Activated CD8-positive, alpha-beta memory T cell treated with anti-CD3 and anti-CD28 coated beads, Interleukin-2, amount 10 ng/mL, durations not matched to agents 7 days and 5 days (primary cell): ENCODE data around the gene SOHLH1. TPM values are rescaled to one million over a fixed set of nuclear protein-coding genes. Genes with fewer than 3 reads are reported as not detected.

ENCODE experiments used
- ATAC-seq: fragments of 150-1000 bp; cut with Tn5 transposase; one replicate; pipeline ENCODE4 v1.10.0; 2021; ENCODE audit warnings: moderate library complexity
- CTCF ChIA-PET: fragments of 350-600 bp; sonication (Branson Sonifier 250); formaldehyde crosslinking; loops from one replicate; lab custom pipeline; 2021; ENCODE audit warnings: antibody characterized with exemption; lab: Charles Lee
- DNase-seq: peaks from one replicate; pipeline ENCODE4 v3.0.0-alpha.2; 2020
- H3K27ac Mint-ChIP-seq: one replicate; pipeline ENCODE4 v1.8.0; 2021; ENCODE audit warnings: mild to moderate bottlenecking, mixed read lengths
- H3K27me3 Mint-ChIP-seq: one replicate; pipeline ENCODE4 v1.8.0; 2021; ENCODE audit warnings: mixed read lengths
- H3K36me3 Mint-ChIP-seq: one replicate; pipeline ENCODE4 v1.8.0; 2021; ENCODE audit warnings: mild to moderate bottlenecking, mixed read lengths
- H3K4me1 Mint-ChIP-seq: one replicate; pipeline ENCODE4 v1.8.0; 2021; ENCODE audit warnings: mixed read lengths
- H3K4me3 Mint-ChIP-seq: one replicate; pipeline ENCODE4 v1.8.0; 2021; ENCODE audit warnings: mild to moderate bottlenecking, moderate library complexity, mixed read lengths
- H3K9me3 Mint-ChIP-seq: one replicate; pipeline ENCODE4 v1.8.0; 2022; ENCODE audit warnings: low read depth, mixed read lengths
- total RNA-seq, 2 experiments: library from RNA; stranded (reverse); gene quantifications; one replicate each; pipeline ENCODE4 v1.2.3, GENCODE V29; 2021

SOHLH1 gene
- not detected for total RNA-seq

DNA sequence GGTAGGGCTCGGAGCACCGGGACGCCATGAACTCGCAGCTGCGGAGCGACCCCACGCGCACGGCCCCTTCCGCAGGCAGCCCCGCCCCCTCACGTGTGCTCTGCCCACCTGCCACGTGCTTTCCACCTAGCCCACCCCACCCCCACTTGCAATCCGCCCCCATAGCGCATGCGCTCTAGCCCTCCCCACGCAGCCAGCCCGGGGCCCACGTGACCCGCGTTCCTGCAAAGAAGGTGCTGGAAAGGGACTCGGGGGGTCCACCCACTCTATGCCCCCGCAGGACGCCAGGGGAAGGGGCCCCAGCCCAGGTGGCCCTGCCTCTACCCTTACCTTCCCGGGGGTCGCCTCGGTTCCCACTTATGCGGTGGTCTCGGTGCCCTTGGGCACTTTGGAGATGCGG, at the start of gene SOHLH1:
TSS of gene SOHLH1 (minus strand) at position 42 of the 400 bp plus-strand sequence. CDS start at position 28, 14 bp downstream.
- ATAC-seq (no peak), DNase-seq (no peak)
- H3K4me3 Mint-ChIP-seq, result no peak within 1 kb of the TSS
- H3K4me1 Mint-ChIP-seq, result no peaks in the 10 kb centered on the region
- H3K27me3 Mint-ChIP-seq, result no peaks in the 10 kb centered on the region
- H3K27ac Mint-ChIP-seq, result no peak within 1 kb of the TSS
- H3K9me3 Mint-ChIP-seq, result no peaks in the 10 kb centered on the region
- CTCF ChIA-PET, result no interaction called here
- H3K36me3 Mint-ChIP-seq, result no peaks in the 10 kb centered on the region

DNA sequence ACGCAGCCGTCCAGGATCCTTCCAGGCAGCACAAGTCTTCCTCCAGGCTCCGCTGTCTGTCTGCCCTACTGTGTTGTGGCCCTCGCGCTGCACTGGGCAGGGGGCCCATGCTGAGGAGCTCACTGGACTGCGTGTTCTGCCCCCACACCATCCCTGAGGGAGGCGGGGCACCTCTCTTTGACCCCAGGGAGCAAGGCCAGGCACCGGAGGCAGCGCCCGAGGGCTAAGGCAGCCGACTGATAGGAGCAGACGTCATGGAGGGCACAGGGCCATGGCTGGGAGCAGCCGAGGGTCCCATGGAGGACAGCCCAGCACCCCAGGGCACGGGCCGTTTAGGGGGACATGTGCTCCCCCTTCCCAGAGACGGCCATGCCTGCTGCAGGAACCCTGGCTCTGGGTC, 49.4 kb upstream of the SOHLH1 start:
- no peak for ATAC-seq
- H3K4me3 Mint-ChIP-seq, result no peak overlapping the region
- no peaks in the 10 kb centered on the region for H3K27me3 Mint-ChIP-seq
- H3K36me3 Mint-ChIP-seq, result no peaks in the 10 kb centered on the region
- DNase-seq, result no peak
- no peaks in the 10 kb centered on the region for H3K9me3 Mint-ChIP-seq
- no peak overlapping the region for H3K27ac Mint-ChIP-seq
- CTCF ChIA-PET, result no interaction called here
- H3K4me1 Mint-ChIP-seq, result no peaks in the 10 kb centered on the region

DNA sequence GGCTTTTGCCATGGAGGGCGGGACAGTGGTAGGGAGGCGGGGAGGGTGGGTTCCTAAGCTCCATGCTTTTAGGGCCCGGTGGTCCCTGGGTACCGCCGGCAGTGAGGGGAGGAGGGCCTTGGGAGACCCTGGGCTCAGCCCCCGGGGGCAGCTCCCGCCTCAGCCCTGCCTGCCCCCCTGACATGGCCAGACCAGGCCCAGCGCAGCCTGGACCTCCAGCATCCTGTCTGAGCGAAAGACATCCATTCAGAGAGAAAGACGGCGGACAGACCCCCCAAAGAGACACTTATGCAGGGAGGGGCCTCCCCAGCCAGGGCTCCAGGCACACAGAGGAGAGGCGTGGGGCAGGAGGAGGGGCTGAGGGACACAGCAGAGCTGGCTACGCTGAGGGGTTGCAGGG, 48.0 kb upstream of the SOHLH1 start:
- DNase-seq, result no peak
- Mint-ChIP-seq H3K4me1 (no peaks in the 10 kb centered on the region), H3K36me3 (no peaks in the 10 kb centered on the region), H3K27ac (no peak overlapping the region), H3K27me3 (no peaks in the 10 kb centered on the region), H3K4me3 (no peak overlapping the region), H3K9me3 (no peaks in the 10 kb centered on the region)
- no peak for ATAC-seq
- CTCF ChIA-PET, result no interaction called here

DNA sequence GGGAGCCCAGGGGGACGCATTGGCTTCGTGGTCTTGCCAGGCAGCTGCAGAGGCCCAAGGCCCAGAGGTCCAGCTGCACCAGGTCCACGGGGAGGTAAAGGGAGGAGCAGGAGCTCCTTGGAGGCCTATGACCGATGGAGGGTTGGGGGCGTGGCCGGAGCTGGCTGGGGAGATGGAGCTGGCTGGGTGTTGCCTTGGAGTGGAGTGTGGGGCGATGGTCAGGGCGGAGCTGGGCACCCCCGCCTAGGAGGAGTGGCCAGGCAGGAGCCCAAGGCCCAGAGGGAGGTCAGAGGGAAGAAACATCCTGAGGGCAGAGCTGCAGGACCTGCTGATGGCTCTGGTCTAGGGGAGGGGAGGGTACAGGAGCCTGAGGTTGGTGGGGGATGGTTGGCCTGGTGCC, 47.3 kb upstream of the SOHLH1 start:
- H3K27me3 Mint-ChIP-seq, result no peaks in the 10 kb centered on the region
- no peaks in the 10 kb centered on the region for H3K4me1 Mint-ChIP-seq
- H3K4me3 Mint-ChIP-seq, result no peak overlapping the region
- CTCF ChIA-PET, result no interaction called here
- H3K36me3 Mint-ChIP-seq, result no peaks in the 10 kb centered on the region
- H3K27ac Mint-ChIP-seq, result no peak overlapping the region
- H3K9me3 Mint-ChIP-seq, result no peaks in the 10 kb centered on the region
- no peak for ATAC-seq
- no peak for DNase-seq

- Mint-ChIP-seq H3K36me3 (no peaks in the 10 kb centered on the region), H3K27ac (no peak overlapping the region), H3K9me3 (no peaks in the 10 kb centered on the region), H3K4me3 (no peak overlapping the region), H3K4me1 (no peaks in the 10 kb centered on the region), H3K27me3 (no peaks in the 10 kb centered on the region)
- DNase-seq (no peak), ATAC-seq (no peak)
- CTCF ChIA-PET, result no interaction called here
These were observed 46.5 kb upstream of the SOHLH1 start for GRCh38 chr9:135745686-135746324.

GRCh38 chr9:135745189-135745588, 45.9 kb upstream of the SOHLH1 start:
- H3K27ac Mint-ChIP-seq, result no peak overlapping the region
- no peaks in the 10 kb centered on the region for H3K36me3 Mint-ChIP-seq
- H3K4me3 Mint-ChIP-seq, result no peak overlapping the region
- no peaks in the 10 kb centered on the region for H3K9me3 Mint-ChIP-seq
- no peaks in the 10 kb centered on the region for H3K4me1 Mint-ChIP-seq
- CTCF ChIA-PET, result no interaction called here
- no peaks in the 10 kb centered on the region for H3K27me3 Mint-ChIP-seq
- DNase-seq (no peak), ATAC-seq (no peak)

DNA sequence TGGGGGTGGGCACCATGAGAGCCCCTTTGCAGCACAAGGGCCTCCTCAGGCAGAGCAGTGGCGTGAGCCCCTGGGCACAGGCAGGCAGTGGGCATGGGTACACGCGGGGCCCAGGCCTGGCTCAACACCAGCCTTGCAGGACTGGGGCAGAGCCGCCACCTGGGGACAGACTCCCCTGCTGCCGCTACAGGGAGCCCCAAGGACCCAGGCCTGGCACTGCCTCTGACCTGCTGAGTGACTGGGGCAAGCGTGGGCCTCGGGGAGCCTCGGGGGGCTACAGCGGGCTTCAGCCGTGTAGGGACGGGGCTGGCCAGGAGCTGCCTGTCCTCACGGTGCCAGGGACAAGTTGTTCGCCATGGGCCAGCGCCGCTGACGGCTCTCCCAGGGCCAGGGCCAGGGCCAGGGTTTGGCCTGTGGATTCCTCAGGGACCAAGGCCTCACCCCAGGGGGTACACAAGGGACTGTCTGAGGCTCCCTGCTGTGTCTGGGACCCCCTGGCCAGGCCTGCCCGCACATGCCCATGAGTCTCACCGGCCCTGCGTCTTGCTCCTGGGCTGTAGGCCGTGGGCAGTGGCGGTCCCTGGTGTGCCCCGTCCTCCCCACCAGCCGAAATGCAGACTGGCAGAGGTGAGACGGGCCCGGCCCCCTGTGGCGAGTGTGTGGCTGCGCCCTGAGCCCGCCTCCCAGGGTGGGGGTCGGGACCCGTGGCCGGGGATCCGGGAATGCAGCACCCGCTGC, 45.2 kb upstream of the SOHLH1 start:
- H3K4me3 Mint-ChIP-seq, result no peak overlapping the region
- no peak overlapping the region for H3K27ac Mint-ChIP-seq
- no peaks in the 10 kb centered on the region for H3K27me3 Mint-ChIP-seq
- H3K36me3 Mint-ChIP-seq, result no peaks in the 10 kb centered on the region
- ATAC-seq (no peak), DNase-seq (no peak)
- H3K9me3 Mint-ChIP-seq, result no peaks in the 10 kb centered on the region
- no peaks in the 10 kb centered on the region for H3K4me1 Mint-ChIP-seq
- CTCF ChIA-PET, result no interaction called here

GRCh38 chr9:135743546-135744332, 44.5 kb upstream of the SOHLH1 start:
- ATAC-seq (no peak), DNase-seq (no peak)
- Mint-ChIP-seq H3K4me3 (no peak overlapping the region), H3K36me3 (no peaks in the 10 kb centered on the region), H3K4me1 (no peaks in the 10 kb centered on the region), H3K27me3 (peaks cover 2% of the 10 kb centered on the region), H3K27ac (no peak overlapping the region), H3K9me3 (no peaks in the 10 kb centered on the region)
- CTCF ChIA-PET, result interaction anchor here (0.7 kb wide), 1 partner anchor 137 kb away, joined by 3 read pairs; no protein-coding TSS in a partner anchor

GRCh38 chr9:135743021-135743420, 43.7 kb upstream of the SOHLH1 start:
- Mint-ChIP-seq H3K36me3 (no peaks in the 10 kb centered on the region), H3K4me3 (no peak overlapping the region), H3K9me3 (no peaks in the 10 kb centered on the region), H3K27me3 (peaks cover 2% of the 10 kb centered on the region), H3K4me1 (no peaks in the 10 kb centered on the region), H3K27ac (no peak overlapping the region)
- DNase-seq, result no peak
- ATAC-seq, result no peak
- CTCF ChIA-PET, result no interaction called here

- no peak for DNase-seq
- Mint-ChIP-seq H3K4me3 (no peak overlapping the region), H3K9me3 (no peaks in the 10 kb centered on the region), H3K27ac (no peak overlapping the region), H3K36me3 (no peaks in the 10 kb centered on the region), H3K4me1 (no peaks in the 10 kb centered on the region), H3K27me3 (peaks cover 6% of the 10 kb centered on the region)
- CTCF ChIA-PET, result no interaction called here
- ATAC-seq, result no peak
These were observed 42.3 kb upstream of the SOHLH1 start for GRCh38 chr9:135741276-135742219.

- no peak for ATAC-seq
- Mint-ChIP-seq H3K36me3 (no peaks in the 10 kb centered on the region), H3K4me3 (no peak overlapping the region), H3K4me1 (no peaks in the 10 kb centered on the region), H3K27me3 (peaks cover 6% of the 10 kb centered on the region), H3K9me3 (no peaks in the 10 kb centered on the region), H3K27ac (no peak overlapping the region)
- CTCF ChIA-PET, result no interaction called here
- DNase-seq, result no peak
These were observed 40.3 kb upstream of the SOHLH1 start for GRCh38 chr9:135739271-135740220.

DNA sequence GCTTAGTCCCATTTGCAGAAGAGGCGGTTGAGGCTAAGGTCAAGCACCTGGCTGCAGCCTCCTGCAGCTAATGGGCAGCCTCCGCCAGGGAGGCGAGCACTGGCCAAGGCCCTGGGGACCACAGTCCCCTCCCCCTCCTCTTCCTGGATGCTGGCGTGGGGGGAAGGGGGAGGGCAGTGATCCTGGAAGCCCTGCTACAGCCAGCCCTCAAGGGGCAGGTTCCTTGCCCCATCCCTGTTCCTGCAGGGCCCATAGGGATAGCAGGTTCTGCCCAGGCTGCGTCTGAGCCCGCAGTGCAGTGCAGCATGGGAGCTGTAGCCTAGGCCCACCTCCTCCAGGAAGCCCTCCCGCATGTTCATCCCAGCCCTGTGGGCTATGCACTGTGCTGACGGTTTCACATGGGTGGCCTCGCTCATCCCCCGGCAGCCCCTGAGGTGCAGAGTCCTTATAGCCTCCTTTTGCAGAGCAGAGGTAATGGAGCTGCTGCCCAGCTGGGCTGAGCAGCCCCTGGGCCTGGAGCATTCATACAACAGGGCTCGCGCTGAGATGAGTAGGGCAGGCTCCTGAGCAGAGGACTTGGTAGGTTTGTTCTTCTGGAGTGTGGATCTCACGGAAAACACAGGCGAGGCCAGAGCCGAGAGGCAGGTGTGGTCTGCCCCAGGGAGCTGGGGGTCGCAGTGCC, 38.7 kb upstream of the SOHLH1 start:
- Mint-ChIP-seq H3K4me3 (no peak overlapping the region), H3K9me3 (no peaks in the 10 kb centered on the region), H3K4me1 (no peaks in the 10 kb centered on the region), H3K27ac (no peak overlapping the region), H3K36me3 (no peaks in the 10 kb centered on the region), H3K27me3 (peaks cover 6% of the 10 kb centered on the region)
- ATAC-seq (no peak), DNase-seq (no peak)
- CTCF ChIA-PET, result no interaction called here
